Measurements from ENCODE around the gene THSD4.

The THSD4 gene

GRCh38 chr15:71221417-71221816 is 106.1 kb downstream of the THSD4 start:
- DNase-seq, result no peak

- DNase-seq, result no peak
Measured at GRCh38 chr15:71223516-71223915, 108.2 kb downstream of the THSD4 start.

GRCh38 chr15:71224024-71224423 is 108.8 kb downstream of the THSD4 start:
- DNase-seq, result no peak

DNA sequence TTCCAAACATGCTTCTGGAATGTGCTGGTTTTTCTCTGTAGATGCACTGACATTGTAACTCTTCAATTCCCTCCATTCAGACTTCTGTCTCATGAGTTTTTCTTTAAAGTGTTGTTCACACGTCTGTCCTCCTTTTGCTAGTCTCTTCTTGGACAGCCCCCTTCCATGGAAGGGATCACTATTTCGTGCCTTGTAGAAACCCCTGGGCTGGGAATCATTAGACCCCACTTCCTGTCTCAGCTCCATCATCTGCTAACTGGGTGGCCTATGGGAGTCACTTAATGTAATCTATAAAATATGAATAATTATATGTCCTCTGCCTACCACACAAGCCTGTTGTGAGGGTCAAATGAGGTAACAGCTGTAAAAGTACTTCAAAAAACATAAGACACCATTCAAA is 110.6 kb downstream of the THSD4 start:
- DNase-seq, result no peak

DNA sequence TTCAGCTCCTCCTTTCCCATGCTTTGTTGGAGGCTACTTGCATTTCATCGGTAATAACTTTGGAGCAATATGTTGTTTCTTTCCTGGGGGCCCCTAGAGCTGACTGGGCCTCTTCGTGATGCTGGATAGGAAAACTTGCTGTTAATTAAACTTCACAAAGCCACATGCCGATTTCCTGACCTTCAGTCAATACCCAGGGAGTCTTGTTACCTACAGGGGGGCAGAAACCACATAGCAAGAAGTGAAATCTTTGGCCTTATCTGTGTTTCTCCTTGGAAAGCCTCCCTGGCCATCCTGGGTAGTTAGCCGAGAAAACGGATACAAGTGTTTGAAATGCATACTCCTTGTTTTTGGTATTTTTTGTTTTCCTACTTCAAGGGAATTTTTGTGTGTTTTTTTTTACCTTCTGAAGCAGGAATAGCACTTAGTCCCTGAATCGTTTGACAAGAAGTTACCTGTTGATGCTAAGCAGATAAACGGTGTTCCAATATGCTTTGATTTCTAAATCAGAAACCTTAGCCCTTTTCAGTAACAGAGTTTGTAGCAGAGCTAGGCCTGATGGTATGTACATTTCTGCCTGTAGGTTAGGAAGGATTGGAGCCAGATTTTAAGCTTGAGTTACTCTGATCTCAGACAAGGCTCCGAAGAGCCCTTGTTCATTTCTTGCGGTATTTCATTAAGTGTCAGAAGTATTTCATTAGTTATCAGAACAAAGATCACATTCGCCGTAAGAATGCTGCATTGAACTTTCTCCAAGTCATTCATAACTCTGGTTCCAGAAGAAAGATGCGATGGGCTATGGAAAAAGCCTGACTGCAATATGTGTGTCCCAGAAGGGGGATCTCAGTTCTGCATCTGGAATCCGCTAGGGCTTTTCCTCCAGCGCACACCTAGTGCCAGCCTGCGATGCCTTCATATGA is 111.5 kb downstream of the THSD4 start:
- DNase-seq, result no peak

GRCh38 chr15:71228403-71228802 is 113.1 kb downstream of the THSD4 start:
- DNase-seq, result no peak

DNA sequence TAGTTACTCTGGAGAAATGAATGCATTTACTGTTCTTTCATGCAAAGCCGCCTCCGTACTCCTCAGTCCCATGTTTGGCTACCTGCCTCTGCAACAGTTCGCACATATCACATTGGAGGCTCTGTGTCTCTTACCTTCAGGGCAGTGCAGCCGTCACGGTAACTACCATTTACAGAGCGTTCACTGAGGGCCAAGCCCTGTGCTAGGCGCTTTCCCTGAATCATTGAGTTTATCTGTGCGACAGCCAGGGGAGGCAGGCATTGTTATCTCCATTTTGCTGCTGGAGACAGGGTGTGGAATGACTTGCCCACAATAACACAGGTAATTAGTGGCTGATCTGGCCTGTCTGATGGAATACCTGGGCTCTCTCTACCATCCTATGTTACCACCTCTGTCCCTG is 115.0 kb downstream of the THSD4 start:
- no peak for DNase-seq

DNA sequence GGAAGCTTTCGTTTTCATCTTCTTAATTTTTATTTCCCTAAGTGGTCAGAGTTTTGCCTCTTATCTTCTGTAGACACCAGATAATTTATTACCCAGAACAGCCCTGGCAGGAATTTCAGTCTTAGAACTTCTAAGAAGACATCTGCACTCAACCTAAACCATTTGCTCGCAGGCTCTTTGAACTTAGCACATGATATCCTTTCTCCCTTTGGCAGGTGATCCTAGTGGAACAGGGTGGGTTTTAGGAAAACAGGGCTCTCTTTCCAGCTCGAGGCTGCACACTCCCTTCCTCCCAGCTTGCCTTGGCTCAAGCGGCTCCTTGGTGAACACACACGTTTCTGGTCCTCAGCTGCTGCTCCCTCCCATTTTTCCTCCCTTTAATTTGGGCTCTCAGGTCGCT is 116.5 kb downstream of the THSD4 start:
- no peak for DNase-seq

DNA sequence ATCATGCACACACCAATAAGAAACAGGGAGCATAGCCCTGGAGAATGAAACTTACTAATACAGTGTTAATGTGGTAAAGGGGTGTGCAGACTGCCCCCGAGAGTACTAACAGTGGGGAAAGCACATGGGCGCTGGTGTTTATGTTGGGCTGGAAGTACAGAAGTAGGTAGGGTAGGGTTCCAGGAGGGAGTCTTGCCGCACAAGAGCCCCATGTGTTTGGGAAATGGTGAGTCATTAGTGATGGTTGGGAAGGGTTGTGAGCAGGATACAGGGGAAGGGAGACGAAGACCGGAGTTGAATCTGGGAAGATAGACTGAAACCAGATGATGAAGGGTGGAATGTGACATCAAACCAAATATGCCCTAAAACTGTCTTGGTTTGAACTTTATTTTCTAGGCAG is 117.1 kb downstream of the THSD4 start:
- DNase-seq, result no peak

DNA sequence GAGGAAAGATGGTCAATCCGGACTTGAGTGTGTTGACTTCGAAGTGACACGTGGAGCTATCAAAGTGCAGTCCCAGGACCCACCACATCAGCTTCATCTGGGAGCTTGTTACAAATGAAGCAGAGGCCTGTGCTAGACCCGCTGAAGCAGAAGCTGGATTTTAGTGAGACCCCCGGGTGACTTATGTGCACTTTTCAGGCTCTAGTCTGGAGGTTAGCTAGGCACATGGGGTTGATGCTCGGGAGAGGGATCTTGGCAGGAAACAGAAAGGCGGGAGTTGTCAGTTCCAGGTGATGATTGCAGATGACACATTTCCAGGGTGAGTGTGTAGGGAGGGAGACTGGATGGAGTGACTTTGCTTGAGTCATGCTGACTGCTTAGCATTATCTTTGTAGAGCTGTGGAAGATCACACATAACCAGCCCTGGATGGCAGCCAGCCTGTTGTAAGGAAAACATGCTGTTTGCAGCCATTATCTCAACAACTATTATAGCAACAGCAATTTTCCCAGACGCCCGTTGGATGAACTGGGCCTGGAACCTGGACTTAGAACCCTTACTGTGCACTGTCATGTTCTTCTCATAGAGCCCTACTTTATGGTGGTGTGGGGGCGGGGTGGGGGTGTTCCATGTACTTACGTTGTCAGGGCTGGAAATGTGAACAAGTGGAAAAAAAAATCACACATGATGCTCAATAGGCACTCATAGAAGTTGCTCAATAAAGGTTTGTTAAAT is 122.4 kb downstream of the THSD4 start:
- peak in 14 of 56 donors; percentile 3 to 45 (median 18) for DNase-seq

DNA sequence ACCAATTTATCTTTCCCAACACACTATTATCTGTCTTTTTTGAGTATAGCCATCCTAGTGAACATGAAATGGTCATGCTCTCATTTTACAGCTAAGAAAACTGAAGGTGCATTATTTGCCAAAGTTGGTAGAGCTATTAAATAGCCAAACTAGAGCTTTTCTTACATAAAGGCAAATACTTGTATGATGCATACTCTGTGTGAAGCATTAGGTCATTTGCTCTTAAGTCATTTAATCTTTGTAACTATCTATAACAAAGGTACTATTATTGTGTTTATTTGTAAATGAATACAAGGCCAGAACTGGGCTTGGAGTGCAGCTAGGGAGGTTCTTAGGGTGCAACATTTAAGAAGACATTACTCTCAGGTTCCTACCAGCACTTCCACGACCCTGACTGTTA is 123.7 kb downstream of the THSD4 start:
- no peak for DNase-seq

GRCh38 chr15:71239592-71240364 is 124.5 kb downstream of the THSD4 start:
- DNase-seq, result no peak

DNA sequence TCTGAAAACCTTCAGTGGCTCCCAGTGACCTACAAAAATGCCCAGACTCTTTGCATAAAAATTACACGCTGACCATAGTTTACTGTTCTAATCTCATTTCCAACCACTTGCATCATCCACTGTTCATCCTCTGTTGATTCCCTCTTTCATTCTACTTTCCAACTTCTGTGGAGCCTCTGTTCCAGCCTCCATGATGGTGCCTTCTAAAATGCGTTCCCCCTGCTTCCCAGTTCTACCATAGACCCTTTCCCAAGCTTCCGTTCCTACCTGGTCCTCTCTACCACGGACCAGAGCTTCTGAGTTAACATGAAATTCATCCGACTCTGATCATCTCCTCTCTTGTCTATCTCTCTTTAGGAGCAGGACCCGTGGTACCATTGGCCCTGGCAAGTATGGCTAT is 127.0 kb downstream of the THSD4 start:
- DNase-seq, result no peak

DNA sequence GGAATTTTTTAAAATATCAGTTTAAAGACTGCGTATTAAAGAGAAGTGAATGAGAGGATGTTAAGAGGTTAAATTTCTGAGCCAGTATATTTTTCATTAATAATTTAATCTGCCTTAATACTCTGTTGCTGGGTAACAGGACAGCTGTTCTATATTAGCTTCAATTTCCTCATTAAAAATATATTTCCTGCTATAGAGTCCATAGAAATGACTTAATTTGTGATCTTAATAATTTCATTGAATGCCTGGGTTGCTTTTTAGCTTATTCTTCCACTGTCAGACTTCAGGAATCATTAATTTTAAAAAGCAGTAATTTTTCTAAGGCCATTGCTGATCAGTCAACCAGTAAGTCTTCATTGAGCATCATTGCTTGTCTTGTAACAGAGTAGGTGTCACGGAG is 129.0 kb downstream of the THSD4 start:
- DNase-seq, result no peak

DNA sequence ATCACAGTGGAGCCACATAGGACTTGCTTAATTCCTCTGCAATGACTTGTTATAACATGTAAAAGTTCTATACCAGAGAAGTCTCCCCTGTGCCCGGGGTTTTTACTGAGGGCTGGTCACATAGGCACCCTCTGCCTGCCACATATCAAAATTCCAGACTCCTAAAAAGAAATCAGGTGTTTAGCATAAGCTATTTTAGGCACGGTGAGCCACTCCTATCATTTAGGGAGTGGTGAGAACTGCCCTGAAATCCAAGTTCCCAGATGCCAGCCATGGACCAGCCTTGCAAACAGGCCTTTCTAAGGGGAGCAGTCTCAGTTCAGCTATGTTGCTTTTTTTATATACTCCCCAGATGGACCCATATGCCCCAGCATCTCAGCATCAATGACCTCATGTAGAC is 130.3 kb downstream of the THSD4 start:
- no peak for DNase-seq

DNA sequence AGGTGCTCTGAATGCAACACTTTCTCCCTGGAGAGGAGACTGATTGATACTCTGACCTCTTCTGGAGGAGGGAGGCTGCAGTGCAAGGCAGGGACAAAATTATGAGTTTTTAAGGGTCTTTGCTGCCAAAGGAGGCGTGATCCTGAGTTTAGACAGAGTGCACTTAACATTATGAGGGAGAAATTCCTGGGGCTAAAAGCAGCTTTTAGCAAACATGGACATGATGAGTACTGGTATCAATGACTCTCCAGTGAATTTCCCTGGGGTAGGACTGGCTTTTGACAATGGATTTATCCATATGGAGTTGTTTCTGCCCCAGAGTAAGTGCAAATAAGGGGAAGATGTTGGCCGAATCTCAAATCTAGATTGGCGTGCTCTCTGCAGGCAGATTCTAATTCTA is 133.1 kb downstream of the THSD4 start:
- DNase-seq, result no peak

GRCh38 chr15:71249986-71250385 is 134.7 kb downstream of the THSD4 start:
- DNase-seq, result no peak

GRCh38 chr15:71250936-71251583 is 135.8 kb downstream of the THSD4 start:
- no peak for DNase-seq

- no peak for DNase-seq
Measured at GRCh38 chr15:71251584-71252043, 136.3 kb downstream of the THSD4 start.

DNA sequence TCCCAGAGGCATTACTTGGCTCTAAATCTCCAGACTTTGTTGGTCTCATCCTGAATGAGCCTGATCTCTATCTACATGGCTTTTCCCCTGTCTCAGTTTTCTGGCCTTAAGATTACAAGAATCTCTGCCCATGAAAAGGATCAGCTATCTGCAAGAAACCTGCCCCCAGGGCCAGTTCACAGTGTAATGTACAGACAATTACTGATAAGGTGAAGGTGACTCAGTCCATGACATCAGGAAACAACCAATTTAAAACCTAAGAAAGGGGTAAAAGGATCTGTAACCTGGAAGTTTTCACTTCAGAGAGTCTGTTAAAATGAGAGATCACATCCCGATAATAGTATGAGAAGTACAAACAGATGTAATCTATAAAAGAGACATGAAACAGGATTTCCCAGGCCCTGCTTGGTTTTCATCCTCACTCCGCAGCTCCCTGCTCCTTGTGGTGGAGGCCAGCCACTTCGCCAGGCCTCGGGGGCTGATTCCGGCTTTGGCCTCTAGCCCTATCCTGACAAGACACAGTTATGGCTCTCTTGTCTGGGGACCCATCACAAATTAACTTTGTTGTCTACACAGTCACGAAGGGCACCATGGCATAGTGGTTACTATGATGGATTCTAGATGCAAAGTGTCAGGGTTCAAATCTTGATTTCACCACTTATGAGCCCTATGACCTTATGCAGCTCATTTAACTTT is 136.9 kb downstream of the THSD4 start:
- DNase-seq, result no peak

GRCh38 chr15:71252740-71253047 is 137.4 kb downstream of the THSD4 start:
- DNase-seq, result no peak

Measured in amygdala (tissue), 56 donors.